ENCODE results near the gene PPP1R18. TPM values are rescaled to one million over a fixed set of nuclear protein-coding genes. Genes with fewer than 3 reads are reported as not detected.

PPP1R18 gene
- total RNA-seq, 2 donors from 2014 or later = 168 to 271 TPM

DNA sequence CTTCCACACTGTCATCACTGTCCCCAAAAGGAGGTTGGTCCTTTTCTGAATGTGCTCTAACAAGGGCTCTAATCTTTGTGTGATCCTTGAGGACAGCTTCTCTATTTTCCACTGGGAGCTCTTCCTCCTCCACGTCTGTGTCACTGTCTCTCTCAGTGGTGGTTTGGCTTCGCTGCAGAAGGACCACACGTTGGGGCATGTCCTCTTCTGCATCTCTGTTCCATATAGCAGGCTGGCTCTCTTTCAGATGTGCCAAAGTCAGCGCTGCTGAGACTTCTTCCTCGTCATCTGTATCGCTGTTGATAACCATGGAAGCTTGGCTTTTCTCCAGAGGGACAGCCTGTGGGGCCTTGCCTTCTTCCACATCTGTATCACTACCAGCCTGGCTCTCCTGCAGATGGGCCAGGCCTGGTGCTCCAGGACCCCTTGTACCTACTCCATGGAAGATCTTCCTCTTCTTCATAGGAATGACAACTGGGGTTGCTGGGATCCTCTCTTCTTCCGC is 26.0 kb upstream of the PPP1R18 start:
- Mint-ChIP-seq H3K27me3 (no peaks in the 10 kb centered on the region), H3K27ac (peak overlapping the region; percentile 72 to 84), H3K4me1 (ENCODE audit: low read depth in 2 of 2) (peaks cover 46 to 47% of the 10 kb centered on the region in 2 donors), H3K4me3 (peak overlapping the region; percentile 64), H3K9me3 (no peaks in the 10 kb centered on the region), H3K36me3 (peaks cover 37% of the 10 kb centered on the region)
- ATAC-seq (no peak), DNase-seq (ENCODE audit: low spot score) (no peak)

DNA sequence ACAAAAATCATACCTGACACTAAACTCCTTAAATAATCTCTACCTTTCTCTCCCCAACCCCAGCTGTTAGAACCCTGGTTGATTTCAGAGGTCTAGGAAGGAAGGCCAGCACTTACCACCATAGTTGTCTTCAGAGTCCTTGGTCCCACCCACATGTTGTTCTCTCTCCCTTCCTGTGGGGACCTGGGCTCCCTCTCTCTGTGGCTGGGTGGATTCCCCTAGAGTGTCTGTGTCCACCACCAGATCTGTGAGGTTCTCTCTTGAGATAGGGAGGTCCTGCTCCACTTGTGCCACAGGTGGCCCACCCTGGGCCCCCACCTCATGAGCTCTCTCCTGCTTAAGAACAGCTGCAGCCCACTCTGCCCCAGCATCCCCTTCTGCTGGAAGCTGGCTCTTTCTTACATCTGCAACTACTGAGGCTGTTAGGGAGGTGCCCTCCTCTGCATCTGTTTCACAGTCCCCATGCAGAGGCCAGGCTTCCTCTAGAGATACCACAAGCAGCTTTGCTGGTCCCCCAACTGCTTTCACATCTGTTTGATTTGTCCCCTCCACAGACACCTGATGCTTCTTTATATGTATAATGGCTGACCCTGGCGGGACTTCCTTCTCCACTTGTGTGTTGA is 25.4 kb upstream of the PPP1R18 start:
- peaks cover 41% of the 10 kb centered on the region for H3K36me3 Mint-ChIP-seq
- H3K4me3 Mint-ChIP-seq = peak overlapping the region; percentile 64
- ATAC-seq (peak; percentile 78 to 79), DNase-seq (ENCODE audit: low spot score) (no peak)
- no peaks in the 10 kb centered on the region for H3K27me3 Mint-ChIP-seq
- H3K9me3 Mint-ChIP-seq = no peaks in the 10 kb centered on the region
- peak overlapping the region; percentile 72 to 84 for H3K27ac Mint-ChIP-seq
- peaks cover 41 to 42% of the 10 kb centered on the region in 2 donors for H3K4me1 Mint-ChIP-seq (ENCODE audit: low read depth in 2 of 2)

- no peaks in the 10 kb centered on the region for H3K9me3 Mint-ChIP-seq
Observed at GRCh38 chr6:30709101-30709868, 22.8 kb upstream of the PPP1R18 start.

GRCh38 chr6:30707281-30707850 is 20.9 kb upstream of the PPP1R18 start:
- H3K36me3 Mint-ChIP-seq = peaks cover 36% of the 10 kb centered on the region
- H3K27me3 Mint-ChIP-seq = no peaks in the 10 kb centered on the region
- no peak overlapping the region for H3K27ac Mint-ChIP-seq
- ATAC-seq (no peak), DNase-seq (ENCODE audit: low spot score) (no peak)
- no peak overlapping the region for H3K4me3 Mint-ChIP-seq
- peaks cover 14 to 16% of the 10 kb centered on the region in 2 donors for H3K4me1 Mint-ChIP-seq (ENCODE audit: low read depth in 2 of 2)
- H3K9me3 Mint-ChIP-seq = no peaks in the 10 kb centered on the region

More at GRCh38 chr6:30709101-30709868, 22.8 kb upstream of the PPP1R18 start:
- Mint-ChIP-seq H3K27ac (no peak overlapping the region), H3K4me1 (ENCODE audit: low read depth in 2 of 2) (peaks cover 22 to 28% of the 10 kb centered on the region in 2 donors), H3K36me3 (peaks cover 34% of the 10 kb centered on the region), H3K27me3 (no peaks in the 10 kb centered on the region), H3K4me3 (no peak overlapping the region)
- ATAC-seq = no peak
- DNase-seq (ENCODE audit: low spot score) = no peak

GRCh38 chr6:30705620-30706019 is 19.2 kb upstream of the PPP1R18 start:
- DNase-seq (ENCODE audit: low spot score) = no peak
- Mint-ChIP-seq H3K4me1 (ENCODE audit: low read depth in 2 of 2) (peaks cover under 1 to 4% of the 10 kb centered on the region in 2 donors), H3K36me3 (peaks cover 35% of the 10 kb centered on the region), H3K27ac (no peak overlapping the region), H3K9me3 (no peaks in the 10 kb centered on the region), H3K4me3 (no peak overlapping the region), H3K27me3 (no peaks in the 10 kb centered on the region)
- no peak for ATAC-seq

GRCh38 chr6:30703821-30704220 is 17.4 kb upstream of the PPP1R18 start:
- Mint-ChIP-seq H3K27ac (peak overlapping the region in 1 of 2 donors; percentile 47), H3K4me3 (no peak overlapping the region), H3K9me3 (no peaks in the 10 kb centered on the region), H3K4me1 (ENCODE audit: low read depth in 2 of 2) (peaks cover 0 to 4% of the 10 kb centered on the region in 2 donors), H3K27me3 (no peaks in the 10 kb centered on the region), H3K36me3 (peaks cover 35% of the 10 kb centered on the region)
- DNase-seq (ENCODE audit: low spot score) (no peak), ATAC-seq (no peak)

- Mint-ChIP-seq H3K27me3 (no peaks in the 10 kb centered on the region), H3K27ac (no peak overlapping the region), H3K4me3 (no peak overlapping the region), H3K36me3 (peaks cover 32% of the 10 kb centered on the region), H3K4me1 (ENCODE audit: low read depth in 2 of 2) (peaks cover 0 to 4% of the 10 kb centered on the region in 2 donors), H3K9me3 (no peaks in the 10 kb centered on the region)
- no peak for ATAC-seq
- no peak for DNase-seq (ENCODE audit: low spot score)
Observed at GRCh38 chr6:30703011-30703410, 16.6 kb upstream of the PPP1R18 start.

DNA sequence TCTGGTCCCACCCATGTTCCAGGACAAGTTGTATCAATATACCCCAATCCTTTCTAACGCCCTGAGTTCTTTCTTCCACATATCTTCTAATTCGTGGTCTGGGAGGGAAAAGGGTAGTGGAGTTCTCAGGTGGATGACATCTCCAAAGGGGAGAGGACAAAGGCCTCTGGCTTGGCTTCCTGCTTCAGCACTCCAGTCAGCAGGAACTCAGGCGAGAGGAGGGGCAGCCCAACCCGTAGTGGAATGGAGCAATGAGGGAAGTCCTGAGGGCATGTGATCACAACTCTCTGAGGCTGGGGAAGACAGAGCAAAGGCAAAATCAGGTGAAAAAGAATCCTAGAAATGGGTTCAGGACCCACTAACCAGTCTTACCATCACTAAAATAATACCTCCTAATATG is 13.9 kb upstream of the PPP1R18 start:
- Mint-ChIP-seq H3K4me1 (ENCODE audit: low read depth in 2 of 2) (peaks cover 0 to 4% of the 10 kb centered on the region in 2 donors), H3K9me3 (no peaks in the 10 kb centered on the region), H3K4me3 (no peak overlapping the region), H3K27ac (no peak overlapping the region), H3K36me3 (peaks cover 18% of the 10 kb centered on the region), H3K27me3 (no peaks in the 10 kb centered on the region)
- no peak for DNase-seq (ENCODE audit: low spot score)
- no peak for ATAC-seq

DNA sequence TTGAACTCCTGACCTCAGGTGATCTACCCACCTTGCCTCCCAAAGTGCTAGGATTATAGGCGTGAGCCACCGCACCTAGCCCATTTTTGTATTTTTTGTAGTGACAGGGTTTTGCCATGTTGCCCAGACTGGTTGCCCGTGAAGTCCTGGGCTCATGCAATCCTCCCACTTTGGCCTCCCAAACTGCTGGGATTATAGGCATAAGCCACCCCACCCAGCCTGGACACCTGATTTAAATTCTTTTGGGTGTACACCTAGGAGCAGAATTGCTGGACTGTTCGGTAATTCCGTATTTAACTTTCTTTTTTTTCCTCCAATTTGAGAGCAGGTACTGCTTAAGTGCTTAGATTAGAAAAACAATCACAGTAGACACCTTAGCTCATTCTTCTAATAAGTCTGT is 10.0 kb upstream of the PPP1R18 start:
- no peaks in the 10 kb centered on the region for H3K4me1 Mint-ChIP-seq (ENCODE audit: low read depth in 2 of 2)
- no peak for ATAC-seq
- H3K36me3 Mint-ChIP-seq = no peaks in the 10 kb centered on the region
- no peak overlapping the region for H3K4me3 Mint-ChIP-seq
- no peaks in the 10 kb centered on the region for H3K9me3 Mint-ChIP-seq
- no peak for DNase-seq (ENCODE audit: low spot score)
- H3K27me3 Mint-ChIP-seq = no peaks in the 10 kb centered on the region
- no peak overlapping the region for H3K27ac Mint-ChIP-seq

- Mint-ChIP-seq H3K9me3 (no peaks in the 10 kb centered on the region), H3K36me3 (peaks cover 2% of the 10 kb centered on the region), H3K27me3 (no peaks in the 10 kb centered on the region), H3K4me3 (peak overlapping the region; percentile 100), H3K27ac (peak overlapping the region; percentile 98), H3K4me1 (ENCODE audit: low read depth in 2 of 2) (peaks cover 31 to 35% of the 10 kb centered on the region in 2 donors)
- DNase-seq (ENCODE audit: low spot score) = no peak
- ATAC-seq = no peak
Observed at GRCh38 chr6:30691208-30691847, 4.9 kb upstream of the PPP1R18 start.

DNA sequence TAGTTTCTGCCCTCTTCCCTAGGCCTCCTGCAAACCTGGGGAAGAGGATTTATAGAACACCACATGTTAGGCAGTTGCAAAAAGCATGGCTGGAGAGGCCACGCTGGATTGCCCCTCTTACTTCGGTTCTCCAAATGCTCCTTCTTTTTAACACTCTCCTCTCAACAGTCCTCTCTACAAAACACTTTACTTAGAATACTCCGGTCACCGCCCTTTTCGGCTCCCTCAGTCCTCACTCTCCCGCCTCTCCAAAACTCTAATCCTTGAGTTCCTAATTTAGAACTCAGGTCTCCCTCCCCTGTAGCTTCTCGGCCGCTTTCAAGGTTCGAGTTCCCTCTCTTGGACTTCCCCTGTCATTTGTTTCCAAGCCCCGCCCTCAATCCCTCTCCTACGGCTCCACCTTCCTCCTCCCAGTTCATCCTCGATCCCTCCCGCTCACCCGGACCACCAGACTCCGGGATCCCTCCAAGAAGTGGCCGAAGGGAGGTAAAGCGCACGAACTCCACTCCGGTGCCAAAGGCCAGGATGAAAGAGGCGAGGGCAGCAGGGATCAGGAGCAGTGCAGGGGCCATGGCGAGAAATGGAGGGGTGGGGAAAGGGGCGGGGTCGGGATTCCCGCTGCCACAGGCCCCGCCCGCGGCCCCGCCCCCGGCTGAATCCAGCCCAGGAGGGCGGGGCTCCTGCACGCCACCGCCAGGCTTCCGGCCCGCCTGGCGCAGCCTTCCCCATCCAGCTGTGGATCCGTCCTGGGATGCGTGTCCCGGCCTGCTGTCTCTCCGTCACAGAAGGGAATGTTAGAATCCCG is 4.2 kb upstream of the PPP1R18 start, which contains the start of gene NRM:
Gene NRM (minus strand): TSS at position 582 of the 805 bp plus-strand sequence. CDS start 10 bp downstream, at position 572.
- DNase-seq (ENCODE audit: low spot score) (peak; percentile 78), ATAC-seq (peak; percentile 65 to 81)
- H3K36me3 Mint-ChIP-seq = peaks cover 8% of the 10 kb centered on the region
- peak within 1 kb of the TSS; percentile 98 for H3K27ac Mint-ChIP-seq
- H3K27me3 Mint-ChIP-seq = no peaks in the 10 kb centered on the region
- H3K4me1 Mint-ChIP-seq (ENCODE audit: low read depth in 2 of 2) = peaks cover 35 to 42% of the 10 kb centered on the region in 2 donors
- no peaks in the 10 kb centered on the region for H3K9me3 Mint-ChIP-seq
- peak within 1 kb of the TSS; percentile 100 for H3K4me3 Mint-ChIP-seq

- Mint-ChIP-seq H3K4me1 (ENCODE audit: low read depth in 2 of 2) (peaks cover 41 to 49% of the 10 kb centered on the region in 2 donors), H3K36me3 (peaks cover 14% of the 10 kb centered on the region), H3K27ac (peak overlapping the region; percentile 98), H3K9me3 (no peaks in the 10 kb centered on the region), H3K4me3 (peak overlapping the region; percentile 100), H3K27me3 (no peaks in the 10 kb centered on the region)
- no peak for ATAC-seq
- DNase-seq (ENCODE audit: low spot score) = no peak
Observed at GRCh38 chr6:30689985-30690384, 3.5 kb upstream of the PPP1R18 start.
